ENCODE data around the gene OPA1.
"Not testable (repeated sequence)": the region's sequence is repeated elsewhere in the genome, so short reads cannot be mapped to it uniquely, and the experiment has no call there.

The OPA1 gene

GRCh38 chr3:193589616-193590015 is 3.4 kb upstream of the OPA1 start:
- in situ Hi-C loops (cut with MboI; ENCODE audit: low sequenced_read_pairs), result no loop called here

- in situ Hi-C loops (cut with MboI; ENCODE audit: low sequenced_read_pairs), result no loop called here
These were observed 2.7 kb upstream of the OPA1 start for GRCh38 chr3:193590088-193590856.

- in situ Hi-C loops (cut with MboI; ENCODE audit: low sequenced_read_pairs), result no loop called here
These were observed 641 bp downstream of the OPA1 start for GRCh38 chr3:193593668-193594030.

- in situ Hi-C loops (cut with MboI; ENCODE audit: low sequenced_read_pairs), result no loop called here
These were observed 2.1 kb downstream of the OPA1 start for GRCh38 chr3:193594946-193595689.

- in situ Hi-C loops (cut with MboI; ENCODE audit: low sequenced_read_pairs), result no loop called here
These were observed 3.0 kb downstream of the OPA1 start for GRCh38 chr3:193595939-193596487.

- in situ Hi-C loops (cut with MboI; ENCODE audit: low sequenced_read_pairs), result no loop called here
These were observed 5.2 kb downstream of the OPA1 start for GRCh38 chr3:193598202-193598601.

- in situ Hi-C loops (cut with MboI; ENCODE audit: low sequenced_read_pairs), result no loop called here
These were observed 6.4 kb downstream of the OPA1 start for GRCh38 chr3:193599393-193599792.

- in situ Hi-C loops (cut with MboI; ENCODE audit: low sequenced_read_pairs), result no loop called here
These were observed 12.9 kb downstream of the OPA1 start for GRCh38 chr3:193605876-193606275.

- in situ Hi-C loops (cut with MboI; ENCODE audit: low sequenced_read_pairs), result not testable (repeated sequence)
These were observed 13.9 kb downstream of the OPA1 start for GRCh38 chr3:193606892-193607291.

GRCh38 chr3:193610516-193610915 is 17.5 kb downstream of the OPA1 start:
- in situ Hi-C loops (cut with MboI; ENCODE audit: low sequenced_read_pairs), result not testable (repeated sequence)

GRCh38 chr3:193614430-193614829 is 21.4 kb downstream of the OPA1 start:
- in situ Hi-C loops (cut with MboI; ENCODE audit: low sequenced_read_pairs), result no loop called here

- in situ Hi-C loops (cut with MboI; ENCODE audit: low sequenced_read_pairs), result no loop called here
These were observed 24.6 kb downstream of the OPA1 start for GRCh38 chr3:193617628-193618027.

- in situ Hi-C loops (cut with MboI; ENCODE audit: low sequenced_read_pairs), result no loop called here
These were observed 27.0 kb downstream of the OPA1 start for GRCh38 chr3:193620057-193620456.

- in situ Hi-C loops (cut with MboI; ENCODE audit: low sequenced_read_pairs), result no loop called here
These were observed 27.6 kb downstream of the OPA1 start for GRCh38 chr3:193620650-193621049.

- in situ Hi-C loops (cut with MboI; ENCODE audit: low sequenced_read_pairs), result no loop called here
These were observed 28.1 kb downstream of the OPA1 start for GRCh38 chr3:193621127-193621526.

GRCh38 chr3:193630005-193630404 is 37.0 kb downstream of the OPA1 start:
- in situ Hi-C loops (cut with MboI; ENCODE audit: low sequenced_read_pairs), result no loop called here

GRCh38 chr3:193637831-193638230 is 44.8 kb downstream of the OPA1 start:
- in situ Hi-C loops (cut with MboI; ENCODE audit: low sequenced_read_pairs), result no loop called here

- in situ Hi-C loops (cut with MboI; ENCODE audit: low sequenced_read_pairs), result no loop called here
These were observed 45.8 kb downstream of the OPA1 start for GRCh38 chr3:193638833-193639232.

- in situ Hi-C loops (cut with MboI; ENCODE audit: low sequenced_read_pairs), result no loop called here
These were observed 47.2 kb downstream of the OPA1 start for GRCh38 chr3:193640165-193640715.

GRCh38 chr3:193640728-193641439 is 47.9 kb downstream of the OPA1 start:
- in situ Hi-C loops (cut with MboI; ENCODE audit: low sequenced_read_pairs), result no loop called here

- in situ Hi-C loops (cut with MboI; ENCODE audit: low sequenced_read_pairs), result no loop called here
These were observed 48.4 kb downstream of the OPA1 start for GRCh38 chr3:193641440-193641775.

Data from HL-60/S4 treated with retinoic acid at 250 ng/mL for 4 days and 3 days (cell line).